Esophagus (tissue), 2 donors: Measurements from ENCODE around the gene KATNA1. TPM values are rescaled to one million over a fixed set of nuclear protein-coding genes. Genes with fewer than 3 reads are reported as not detected.

Experiments used
- H3K27ac ChIP-seq, 2 donors: one replicate each; pipeline ENCODE4 v1.5.1; 2013; ENCODE audit warnings: low read depth in 2 of 2, mild to moderate bottlenecking in 2 of 2, inconsistent platforms in 1 of 2, low read length in 1 of 2, moderate library complexity in 1 of 2
- H3K27me3 ChIP-seq, 2 donors: one replicate each; pipeline ENCODE4 v1.6.1; 2013; ENCODE audit warnings: low read length in 2 of 2, control low read depth in 1 of 2, mild to moderate bottlenecking in 1 of 2; ENCODE audit not compliant: insufficient read depth in 2 of 2, control insufficient read depth in 1 of 2
- H3K36me3 ChIP-seq, 2 donors: one replicate each; pipeline ENCODE4 v1.6.1; 2013; ENCODE audit warnings: low read length in 1 of 2; ENCODE audit not compliant: control insufficient read depth in 2 of 2, insufficient read depth in 2 of 2
- H3K4me1 ChIP-seq, 2 donors: one replicate each; pipeline ENCODE4 v1.6.1; 2013; ENCODE audit warnings: low read length in 1 of 2; ENCODE audit not compliant: control insufficient read depth in 2 of 2, insufficient read depth in 2 of 2
- H3K4me3 ChIP-seq, 2 donors: one replicate each; pipeline ENCODE4 v1.5.1; 2013; ENCODE audit warnings: low read length in 2 of 2, mild to moderate bottlenecking in 2 of 2, low read depth in 1 of 2, moderate library complexity in 1 of 2
- H3K9me3 ChIP-seq, 2 donors: one replicate each; pipeline ENCODE4 v1.6.1; 2013; ENCODE audit warnings: mild to moderate bottlenecking in 2 of 2, low read depth in 1 of 2, low read length in 1 of 2, moderate library complexity in 1 of 2; ENCODE audit not compliant: control insufficient read depth in 2 of 2, insufficient read depth in 1 of 2
- WGBS, 2 donors: extraction: QIAGEN DNeasy Blood & Tissue Kit; methylation state at CpG; one replicate each; pipeline ENCODE4 v1.1.7; 2013; 5-methylcytosine and 5-hydroxymethylcytosine counted together
- polyA plus RNA-seq, 2 donors: library from polyadenylated mRNA; stranded (reverse); fragments of 200-250 nt; gene quantifications; one replicate each; pipeline ENCODE4 v1.2.3, GENCODE V29; 2013
- donor health status: healthy with polysubstance abuse.
- donor health status: Bipolar disorder and iron deficiency.

The KATNA1 gene
- polyA plus RNA-seq, 2 donors = 6.8 to 12.1 TPM

GRCh38 chr6:149551920-149552319 lies 96.6 kb downstream of the KATNA1 start:
- H3K27ac ChIP-seq = no peak overlapping the region
- no peaks in the 10 kb centered on the region for H3K27me3 ChIP-seq
- H3K36me3 ChIP-seq = no peaks in the 10 kb centered on the region
- H3K4me1 ChIP-seq = peaks cover 0 to 2% of the 10 kb centered on the region in 2 donors
- no peaks in the 10 kb centered on the region for H3K9me3 ChIP-seq
- no peak overlapping the region for H3K4me3 ChIP-seq
- WGBS, 2 donors = 71 to 83% methylated on average over 5 of the region's 5 CpGs

DNA sequence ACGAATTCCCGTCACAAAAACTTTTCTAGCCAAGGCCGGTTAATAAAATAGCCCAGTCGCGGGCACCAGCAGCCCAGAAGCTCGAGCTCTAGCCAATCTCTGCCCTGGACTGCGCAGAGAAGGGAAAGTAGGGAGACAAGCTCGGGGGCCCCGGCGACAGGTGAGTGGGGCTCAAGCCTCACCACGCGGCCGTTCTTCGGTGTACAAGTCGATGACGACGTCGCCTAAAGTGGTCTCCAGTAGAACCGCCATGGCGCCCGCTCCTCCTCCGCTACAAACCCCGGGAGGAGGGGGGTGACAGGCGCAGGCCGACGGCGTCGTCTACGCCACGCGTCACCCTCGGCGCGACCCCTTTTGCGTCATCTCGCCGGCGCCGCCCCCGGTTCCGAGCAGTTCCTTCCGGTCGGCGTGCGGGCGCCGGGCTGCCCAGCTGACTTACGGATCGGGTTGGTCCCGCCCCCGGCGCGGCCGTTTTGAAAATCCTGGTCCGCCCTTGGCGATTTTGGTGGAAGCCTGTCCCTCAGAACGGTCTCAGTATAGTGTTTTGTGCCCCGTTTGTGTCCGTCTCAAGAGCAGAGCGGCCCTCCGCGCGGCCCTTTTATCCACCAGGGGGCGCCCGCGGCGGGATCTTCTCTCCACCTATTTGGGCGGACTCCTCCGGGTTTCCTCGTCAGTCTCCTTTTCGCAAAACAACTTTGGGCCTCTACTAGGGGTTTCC lies 102.6 kb downstream of the KATNA1 start, which contains the start of gene PPIL4:
PPIL4 (minus strand) TSS at position 290 of the 718 bp plus-strand sequence; CDS start at position 252, 38 bp downstream.
- Histone ChIP-seq H3K27me3 (no peaks in the 10 kb centered on the region), H3K36me3 (no peaks in the 10 kb centered on the region), H3K9me3 (no peaks in the 10 kb centered on the region), H3K27ac (peak within 1 kb of the TSS; percentile 93 to 98), H3K4me1 (no peaks in the 10 kb centered on the region), H3K4me3 (peak within 1 kb of the TSS; percentile 84 to 86)
- 0 to 1% methylated on average over 70 to 71 of the region's 71 CpGs for WGBS, 2 donors

DNA sequence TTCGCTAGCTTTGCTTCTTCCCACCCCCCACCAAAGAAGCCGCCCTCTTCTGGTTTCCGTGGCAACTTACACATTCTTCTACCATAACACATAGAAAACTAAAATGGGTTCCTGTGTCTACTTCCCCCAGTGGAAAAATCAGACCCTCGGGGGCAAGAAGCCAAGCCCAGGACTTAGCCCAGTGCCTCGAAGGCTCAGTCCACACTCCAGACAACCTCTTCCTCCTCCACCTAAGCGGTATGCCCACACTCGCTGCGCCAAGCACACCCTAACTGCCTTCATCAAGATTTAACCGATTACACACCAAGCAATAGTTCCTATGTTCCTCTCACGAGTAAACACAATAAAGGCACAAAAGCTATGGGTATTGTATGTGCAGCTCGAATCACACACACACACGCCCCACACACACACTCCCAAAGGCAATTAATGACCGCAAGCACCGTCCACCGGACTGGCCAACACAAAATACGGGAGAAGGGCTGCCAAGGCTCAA lies 103.2 kb downstream of the KATNA1 start:
- WGBS, 2 donors = 0% methylated on average over 16 of the region's 16 CpGs
- Histone ChIP-seq H3K4me3 (peak overlapping the region; percentile 84 to 86), H3K9me3 (no peaks in the 10 kb centered on the region), H3K4me1 (no peaks in the 10 kb centered on the region), H3K36me3 (no peaks in the 10 kb centered on the region), H3K27ac (peak overlapping the region; percentile 93 to 98), H3K27me3 (no peaks in the 10 kb centered on the region)

Other genes with a start within 250 kb of the KATNA1 start
- gene SUMO4, start 248.5 kb downstream of the KATNA1 start, polyA plus RNA-seq = under 1 TPM in 1 of 2 donors, not detected in 1; 0.24 TPM
- gene ZC3H12D, start 163.7 kb downstream of the KATNA1 start, polyA plus RNA-seq = under 1 TPM; 0.20 to 0.29 TPM
- 10 to 100 TPM; 10.1 to 11.3 TPM for gene PPIL4, start 102.7 kb downstream of the KATNA1 start, polyA plus RNA-seq
- 10 to 100 TPM; 12.9 to 21.9 TPM for gene GINM1, start 82.3 kb downstream of the KATNA1 start, polyA plus RNA-seq
- 1 to 10 TPM; 4.0 to 4.8 TPM for gene LATS1, start 69.4 kb upstream of the KATNA1 start, polyA plus RNA-seq
- 1 to 10 TPM; 5.7 to 9.4 TPM for gene NUP43, start 97.8 kb upstream of the KATNA1 start, polyA plus RNA-seq
- gene PCMT1, start 101.0 kb upstream of the KATNA1 start, polyA plus RNA-seq = 10 to 100 TPM; 20.8 to 64.9 TPM
- 10 to 100 TPM; 20.8 to 25.6 TPM for gene LRP11, start 215.6 kb upstream of the KATNA1 start, polyA plus RNA-seq
- 10 to 100 TPM; 25.1 to 72.5 TPM for gene RAET1E, start 249.4 kb upstream of the KATNA1 start, polyA plus RNA-seq